GM19455 (cell line): Measurements from ENCODE around the gene HEPHL1.
A peak's percentile ranks its signal among the peaks of the same experiment; 100 is the strongest.
"Not testable (repeated sequence)": the region's sequence is repeated elsewhere in the genome, so short reads cannot be mapped to it uniquely, and the experiment has no call there.

Experiments
- ATAC-seq: cut with Tn5 transposase; IDR thresholded peaks from one replicate; pipeline ENCODE4 v1.9.1; 2021; ENCODE audit not compliant: unreplicated experiment

The HEPHL1 gene

DNA sequence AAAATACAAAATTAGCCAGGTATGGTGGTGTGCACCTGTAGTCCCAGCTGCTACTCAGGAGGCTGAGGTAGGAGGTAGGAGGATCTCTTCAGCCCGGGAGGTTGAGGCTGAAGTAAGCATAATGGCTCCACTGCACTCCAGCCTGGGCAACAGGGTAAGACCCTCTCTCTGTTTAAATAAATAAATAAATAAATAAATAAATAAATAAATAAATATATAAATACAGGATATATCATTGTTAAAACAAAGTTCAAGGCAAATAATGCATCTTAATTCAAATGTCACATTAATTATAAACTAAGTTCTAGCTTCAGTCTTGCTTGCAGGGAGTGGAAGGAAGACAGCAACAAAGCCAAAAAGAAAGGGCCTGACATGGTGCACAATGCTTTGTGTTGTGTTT lies 63.0 kb downstream of the HEPHL1 start:
- no peak for ATAC-seq

DNA sequence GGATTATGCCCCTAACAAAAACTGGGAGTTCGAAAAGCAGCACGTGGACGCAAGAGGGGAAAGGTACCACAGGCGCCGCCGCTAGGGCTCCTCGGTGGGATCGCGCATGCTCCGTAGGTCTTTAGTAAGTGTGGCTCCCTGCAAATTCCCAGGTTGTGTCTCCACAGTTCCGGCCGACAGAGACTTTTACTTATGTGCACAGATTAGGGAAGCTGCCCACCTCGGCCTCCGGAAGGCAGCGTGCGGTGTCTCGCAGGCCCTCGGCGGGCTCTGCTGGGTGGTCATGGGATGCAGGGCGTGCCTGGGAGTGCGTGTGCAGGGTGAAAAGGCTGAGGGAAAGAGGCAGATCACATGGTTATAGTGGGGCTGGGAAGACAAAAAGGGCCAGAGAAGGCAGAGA lies 67.8 kb downstream of the HEPHL1 start:
- ATAC-seq: no peak

DNA sequence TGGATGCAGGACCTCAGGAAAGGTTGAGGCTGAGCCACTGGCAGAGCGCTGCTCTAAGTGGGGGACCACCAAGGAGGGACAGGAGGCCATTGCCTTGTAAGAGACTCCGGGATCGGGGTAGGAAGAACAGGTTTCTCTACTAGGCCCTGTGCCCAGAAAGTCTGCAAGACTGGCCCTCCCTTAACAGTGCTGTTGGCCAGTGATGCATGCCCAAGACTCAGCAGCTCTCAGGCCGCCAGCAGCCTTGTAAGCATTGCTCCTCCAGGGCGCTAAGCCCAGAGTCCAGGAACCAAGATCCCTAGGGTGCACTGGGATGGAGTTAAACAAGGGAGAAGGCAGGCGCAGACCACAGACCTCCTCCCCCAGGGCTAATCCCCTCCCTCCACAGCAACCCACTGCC lies 68.2 kb downstream of the HEPHL1 start:
- ATAC-seq: no peak

DNA sequence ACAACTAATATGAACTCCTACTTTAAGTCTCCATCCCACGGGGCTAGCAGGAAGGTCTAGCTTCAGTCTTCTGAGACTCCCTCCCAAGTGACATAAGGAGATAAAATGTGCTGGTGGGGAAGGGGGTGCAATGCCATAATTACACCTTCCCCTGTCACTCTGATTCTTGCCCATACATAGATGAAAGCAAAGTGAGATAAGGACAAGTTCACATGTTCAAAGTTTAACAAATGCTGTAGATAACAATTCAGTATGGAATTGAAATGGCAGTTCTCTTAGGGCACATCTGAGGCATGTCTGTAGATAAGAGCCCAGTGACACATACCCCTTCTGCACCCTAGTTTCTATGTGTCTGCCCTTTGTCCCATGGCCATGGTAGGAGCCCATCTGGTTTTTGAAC lies 69.2 kb downstream of the HEPHL1 start:
- no peak for ATAC-seq

DNA sequence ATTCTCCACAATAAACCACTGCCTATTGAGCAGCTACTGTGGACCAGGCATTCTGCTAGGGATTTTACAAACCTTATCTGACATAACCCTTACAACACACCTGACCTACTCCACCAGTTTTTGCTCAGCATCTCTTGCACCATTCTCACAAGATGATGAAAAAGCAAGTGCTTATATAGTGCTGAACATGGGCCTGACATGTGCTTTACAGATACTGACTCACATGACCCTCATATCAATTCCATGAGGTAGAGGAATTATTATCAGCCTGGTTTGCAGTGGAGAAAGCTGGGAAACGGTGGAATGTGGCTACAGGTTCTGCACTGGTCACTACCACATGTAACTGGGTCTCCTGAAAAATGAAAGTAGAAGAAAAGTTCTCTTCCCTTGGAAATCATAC lies 69.9 kb downstream of the HEPHL1 start:
- ATAC-seq: no peak

DNA sequence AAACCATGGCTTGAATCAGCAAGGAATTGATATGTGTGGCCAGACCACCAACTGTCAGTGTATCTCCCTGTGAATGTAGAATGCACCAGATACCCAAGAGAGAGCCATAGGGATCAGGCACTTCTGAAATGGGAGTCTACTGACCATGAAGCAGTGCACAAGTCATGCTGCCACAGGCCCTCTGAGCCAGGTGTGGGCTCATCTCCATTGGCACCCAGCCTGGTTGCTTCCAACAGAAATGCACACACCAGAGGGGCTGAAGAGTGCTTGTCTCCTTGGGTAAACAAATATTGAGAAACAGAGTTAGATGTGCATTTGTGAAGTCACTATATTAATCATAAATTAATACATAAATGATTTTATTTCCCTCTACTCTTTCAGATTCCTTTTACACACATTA lies 79.1 kb downstream of the HEPHL1 start:
- ATAC-seq: no peak

DNA sequence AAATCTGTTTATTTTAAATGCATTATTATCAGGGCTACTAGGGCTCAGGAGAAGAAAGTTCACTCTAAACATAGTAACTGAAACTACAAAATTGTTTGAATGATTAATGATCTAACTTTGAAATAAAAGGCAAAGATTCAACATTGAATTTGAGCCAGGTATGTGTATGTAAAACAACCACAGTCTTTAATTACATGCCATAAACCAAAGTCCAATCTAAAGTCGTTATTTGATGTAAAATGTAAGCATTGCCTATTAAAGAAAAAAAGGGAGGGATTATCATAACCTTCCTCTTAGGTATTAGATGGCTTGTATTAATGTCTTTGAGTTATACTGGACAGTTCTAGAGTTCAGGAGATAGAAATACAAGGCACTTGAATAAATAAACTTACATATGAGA lies 82.3 kb downstream of the HEPHL1 start:
- ATAC-seq: no peak

DNA sequence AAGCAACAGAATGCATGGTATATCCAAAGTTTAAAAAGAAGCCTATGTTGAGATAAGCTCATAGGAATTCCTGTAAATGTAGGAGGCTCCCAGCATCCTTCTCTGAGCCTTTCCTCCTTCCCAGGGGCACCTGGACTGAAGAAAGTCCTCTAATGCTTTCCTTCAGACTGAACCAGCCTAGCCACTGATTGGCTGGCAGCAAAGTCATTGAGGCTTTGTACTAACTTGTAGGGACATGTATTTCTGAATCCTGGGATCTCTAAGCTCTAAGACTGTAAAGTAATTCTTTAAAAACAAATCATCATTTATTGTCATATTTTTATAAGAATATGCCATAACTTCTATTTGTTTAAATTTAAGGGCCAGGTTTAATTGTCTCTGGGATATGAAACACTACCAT lies 83.6 kb downstream of the HEPHL1 start:
- ATAC-seq: no peak

DNA sequence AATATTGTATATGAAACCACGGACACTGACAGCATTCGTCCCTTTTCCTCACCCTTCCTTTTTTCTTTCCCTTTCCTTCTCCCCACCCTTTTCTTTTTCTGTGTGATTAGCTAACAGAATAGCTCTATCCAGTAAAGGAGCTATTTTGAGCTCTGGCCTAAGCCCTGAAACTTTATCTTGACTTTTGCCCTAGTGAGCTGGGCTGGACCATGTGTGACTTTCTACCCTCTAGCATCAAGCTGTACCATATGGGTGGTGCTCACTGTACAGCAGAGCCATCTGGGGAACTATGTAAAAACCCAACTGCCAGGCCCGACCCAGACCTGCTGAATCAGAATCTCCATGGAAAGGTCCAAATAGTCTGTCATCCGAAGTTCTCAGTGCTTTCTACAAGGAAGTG lies 85.6 kb downstream of the HEPHL1 start:
- ATAC-seq: no peak

DNA sequence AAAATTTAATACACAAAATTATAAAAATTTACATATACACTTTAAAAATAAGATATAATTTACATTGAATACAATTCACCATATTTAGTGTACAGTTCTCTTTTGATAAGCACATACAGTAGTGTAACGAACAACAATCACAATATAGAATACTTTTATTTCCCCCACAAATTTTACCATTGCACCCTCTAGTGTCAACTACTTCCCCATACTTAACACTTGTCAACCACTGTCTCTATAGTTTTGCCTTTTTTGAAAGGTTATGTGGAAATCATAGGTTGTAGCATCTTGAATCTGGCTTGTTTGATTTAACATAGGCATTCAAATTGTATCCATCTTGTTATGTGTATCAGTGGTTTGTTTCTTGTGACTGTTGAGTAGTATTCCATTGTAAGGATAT lies 86.2 kb downstream of the HEPHL1 start:
- no peak for ATAC-seq

DNA sequence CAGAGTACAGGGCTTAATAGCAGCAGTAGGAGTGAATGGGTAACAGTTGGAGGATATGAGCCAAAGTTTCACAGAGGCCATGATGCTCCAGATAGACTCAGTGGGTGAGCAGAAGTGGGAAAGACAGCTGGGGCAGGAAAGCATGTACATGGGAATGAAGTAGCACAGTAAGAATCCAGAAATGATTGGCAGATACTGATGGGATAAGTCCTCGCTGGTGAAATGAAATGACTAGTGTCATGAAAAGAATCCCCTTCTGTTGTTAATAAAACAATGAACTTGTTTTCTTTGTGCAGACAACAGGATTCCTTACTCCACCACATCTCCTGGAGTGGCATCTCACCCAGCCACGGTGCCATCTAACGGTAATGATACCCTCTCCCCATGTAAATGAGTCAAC lies 90.1 kb downstream of the HEPHL1 start:
- ATAC-seq: no peak

DNA sequence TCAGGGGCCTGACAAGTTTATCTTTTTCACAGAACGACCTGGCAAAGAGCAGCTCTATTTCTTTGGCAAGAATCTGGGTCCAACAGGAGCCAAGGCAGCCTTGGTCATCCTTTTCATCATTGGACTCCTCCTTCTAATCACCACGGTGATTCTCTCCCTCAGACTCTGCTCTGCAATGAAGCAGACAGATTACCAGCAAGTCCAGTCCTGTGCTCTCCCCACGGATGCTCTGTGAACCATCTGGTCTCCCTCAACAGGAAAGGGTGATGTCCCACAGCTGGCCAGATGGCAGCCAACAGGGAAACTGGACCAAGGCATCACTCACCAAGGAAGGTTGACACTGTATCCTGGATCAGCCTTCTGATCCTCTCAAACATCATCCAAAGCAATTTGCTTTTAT lies 90.5 kb downstream of the HEPHL1 start:
- ATAC-seq: no peak

DNA sequence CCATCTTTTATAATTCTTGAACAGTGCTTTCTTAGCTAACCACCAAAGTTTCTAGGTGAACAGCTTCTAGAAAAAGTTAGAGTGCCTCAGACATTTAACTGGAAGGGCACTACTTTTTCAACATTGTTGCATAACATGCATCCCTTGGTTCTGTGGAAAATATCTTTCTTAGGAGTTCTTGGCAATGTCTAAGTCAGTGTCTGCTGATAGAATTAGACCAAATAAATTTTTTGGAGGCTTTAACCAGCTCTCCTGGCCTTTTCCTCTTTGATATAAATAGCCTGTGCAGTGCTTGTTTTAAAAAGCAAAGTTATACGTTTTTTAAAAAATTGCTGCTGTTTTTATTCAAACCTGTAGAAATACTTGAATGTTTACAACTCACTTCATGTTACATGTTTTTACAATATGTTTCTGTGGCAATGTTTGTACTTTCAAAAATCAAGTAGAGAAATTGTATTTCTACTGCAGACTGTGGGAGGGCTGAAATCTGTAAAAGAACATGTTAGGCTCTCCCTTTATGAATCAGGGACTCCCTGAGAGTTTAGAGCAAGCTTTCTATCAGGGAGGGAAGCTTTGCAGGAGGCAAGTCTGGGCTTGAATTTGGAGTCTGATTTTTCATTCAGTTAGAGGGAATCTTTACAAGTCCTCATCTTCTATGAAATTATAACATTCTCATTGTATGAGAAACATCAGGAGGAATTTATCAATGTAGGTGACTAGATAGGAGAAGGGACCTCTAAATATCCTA lies 91.2 kb downstream of the HEPHL1 start:
- ATAC-seq: no peak

DNA sequence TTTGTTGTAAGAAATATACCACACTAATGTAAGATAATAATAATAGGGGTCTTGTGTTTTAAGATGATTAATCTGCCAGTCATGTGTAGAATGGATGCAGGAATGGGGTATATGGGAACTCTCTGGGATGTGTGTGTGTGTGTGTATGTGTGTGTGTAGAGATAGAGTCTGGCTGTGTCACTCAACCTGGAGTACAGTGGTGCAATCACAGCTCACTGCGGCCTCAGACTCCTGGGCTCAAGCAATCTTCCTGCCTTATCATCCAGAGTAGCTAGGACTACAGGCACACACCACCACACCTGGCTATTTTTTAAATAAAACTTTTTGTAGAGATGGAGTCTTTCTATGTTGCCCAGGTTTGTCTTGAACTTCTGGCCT lies 96.0 kb downstream of the HEPHL1 start:
- no peak for ATAC-seq

DNA sequence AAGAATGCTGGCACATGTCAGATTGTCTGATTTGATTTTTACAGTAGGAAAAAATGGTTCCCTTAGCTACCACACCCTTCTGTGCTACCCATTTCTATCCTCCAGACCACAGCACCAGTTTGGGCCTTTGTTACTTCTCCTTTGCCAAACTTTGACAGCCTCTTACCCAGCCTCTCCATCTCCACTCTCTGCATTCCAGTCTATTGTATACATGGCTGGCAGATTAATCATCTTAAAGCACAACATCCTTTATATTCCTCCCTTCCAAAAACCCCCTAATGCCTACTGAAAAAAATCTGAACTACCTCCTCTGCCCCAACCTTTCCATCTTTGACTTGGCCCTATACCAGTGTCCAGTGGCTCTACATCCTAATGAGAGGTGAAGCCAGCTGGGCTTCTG lies 96.7 kb downstream of the HEPHL1 start:
- no peak for ATAC-seq

DNA sequence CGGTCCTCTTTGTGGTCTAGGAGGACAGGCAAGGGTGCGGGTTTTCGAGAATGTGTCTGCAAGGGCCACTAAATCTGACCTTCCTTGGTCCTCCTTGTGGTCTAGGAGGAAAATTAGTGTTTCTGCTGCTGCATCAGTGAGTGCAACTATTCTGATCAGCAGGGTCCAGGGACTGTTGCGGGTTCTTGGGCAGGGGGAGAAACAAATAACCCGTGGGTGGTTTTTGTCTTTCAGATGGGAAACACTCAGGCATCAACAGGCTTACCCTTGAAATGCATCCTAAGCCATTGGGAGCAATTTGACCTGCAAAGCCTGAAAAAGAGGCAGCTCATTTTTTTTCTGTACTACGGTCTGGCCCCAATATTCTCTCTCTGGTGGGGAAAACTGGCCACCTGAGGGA lies 98.5 kb downstream of the HEPHL1 start:
- ATAC-seq: not testable (repeated sequence)

DNA sequence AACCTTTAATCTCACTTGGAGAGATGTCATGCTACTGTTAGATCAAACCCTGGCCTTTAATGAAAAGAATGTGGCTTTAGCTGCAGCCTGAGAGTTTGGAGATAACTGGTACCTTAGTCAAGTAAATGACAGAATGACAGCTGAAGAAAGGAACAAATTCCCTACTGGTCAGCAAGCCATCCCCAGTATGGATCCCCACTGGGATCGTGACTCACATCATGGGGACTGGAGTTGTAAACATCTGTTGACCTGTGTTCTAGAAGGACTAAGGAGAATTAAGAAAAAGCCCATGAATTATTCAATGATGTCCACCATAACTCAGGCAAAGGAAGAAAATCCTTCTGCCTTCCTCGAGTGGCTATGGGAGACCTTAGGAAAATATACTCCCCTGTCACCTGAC lies 99.4 kb downstream of the HEPHL1 start:
- ATAC-seq: not testable (repeated sequence)

DNA sequence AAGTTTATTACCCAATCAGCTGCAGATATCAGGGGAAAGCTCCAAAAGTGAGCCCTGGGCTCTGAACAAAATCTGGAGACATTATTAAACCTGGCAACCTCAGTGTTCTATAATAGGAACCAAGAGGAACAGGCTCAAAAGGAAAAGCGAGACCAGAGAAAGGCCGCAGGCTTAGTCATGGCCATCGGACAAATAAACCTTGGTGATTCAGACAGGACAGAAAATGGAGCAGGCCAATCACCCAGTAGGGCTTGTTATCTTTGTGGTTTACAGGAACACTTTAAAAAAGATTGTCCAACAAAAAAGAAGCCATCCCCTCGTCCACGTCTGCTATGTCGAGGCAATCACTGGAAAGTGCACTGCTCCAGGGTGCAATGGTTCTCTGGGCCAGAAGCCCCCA lies 99.8 kb downstream of the HEPHL1 start:
- no peak for ATAC-seq

DNA sequence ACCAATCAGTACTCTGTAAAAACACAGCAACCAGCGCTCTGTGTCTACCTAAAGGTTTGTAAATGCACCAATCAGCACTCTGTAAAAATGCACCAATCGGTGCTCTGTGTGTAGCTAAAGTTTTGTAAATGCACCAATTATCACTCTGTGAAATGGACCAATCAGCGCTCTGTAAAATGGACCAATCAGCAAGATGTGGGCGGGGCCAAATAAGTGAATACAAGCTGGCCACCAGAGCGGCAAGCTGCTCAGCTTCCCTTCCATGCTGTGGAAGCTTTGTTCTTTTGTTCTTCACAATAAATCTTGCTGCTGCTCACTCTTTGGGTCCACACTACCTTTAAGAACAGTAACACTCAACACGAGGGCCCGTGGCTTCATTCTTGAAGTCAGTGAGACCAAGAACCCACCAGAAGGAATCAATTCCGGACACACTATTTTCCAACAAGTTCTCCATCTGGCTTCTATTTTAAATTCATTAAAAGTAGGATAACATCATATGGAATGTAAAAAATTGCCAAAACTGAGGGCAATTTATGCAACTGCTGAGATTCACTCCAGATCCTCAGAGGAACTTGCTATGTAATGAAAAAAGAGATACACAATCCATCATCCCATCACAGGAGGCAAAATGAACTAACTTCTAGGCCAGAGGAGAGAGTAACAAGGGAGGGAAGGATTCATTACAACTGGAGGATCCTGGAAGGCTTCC lies 104.4 kb downstream of the HEPHL1 start:
- ATAC-seq: no peak

DNA sequence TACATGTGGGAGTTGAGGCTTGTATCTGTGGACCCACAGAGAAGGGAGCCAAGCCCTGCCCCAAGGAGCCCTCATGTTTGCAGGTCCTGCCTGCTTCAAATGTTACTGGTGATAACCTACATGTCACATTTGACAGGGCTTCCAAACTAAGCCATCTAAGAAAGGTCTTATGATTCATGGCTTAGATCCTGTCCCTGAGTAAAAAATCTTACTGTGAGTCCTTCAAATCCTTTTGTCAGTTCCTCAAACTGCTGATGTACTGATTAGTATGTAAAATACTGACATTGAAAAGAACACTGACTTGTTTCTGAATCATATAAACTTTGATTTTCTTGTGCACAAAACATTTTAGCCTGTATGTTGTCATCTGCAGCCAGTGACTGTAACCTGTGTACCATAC lies 106.5 kb downstream of the HEPHL1 start:
- no peak for ATAC-seq

DNA sequence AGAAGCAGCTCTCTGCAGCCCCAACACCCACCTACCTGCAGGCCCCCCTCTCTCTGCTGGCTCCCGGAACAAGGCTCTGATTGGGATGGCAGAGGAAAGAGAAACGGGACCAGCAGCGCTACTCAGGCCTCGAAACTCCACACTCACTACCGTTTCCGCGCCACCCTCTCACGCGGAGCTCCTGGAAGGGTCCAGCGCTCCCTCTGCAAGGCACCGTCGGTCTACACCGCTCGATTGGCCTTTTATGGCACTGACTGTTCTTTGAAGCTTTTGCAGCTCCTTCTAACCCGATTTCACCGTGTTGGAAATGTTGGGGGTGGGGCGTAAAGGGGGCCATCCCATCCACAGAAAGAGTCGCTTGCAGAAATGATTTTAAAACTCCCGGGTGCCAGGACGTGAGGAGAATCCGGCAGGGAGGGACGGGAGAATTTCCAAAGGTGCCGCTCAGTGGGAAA lies 107.2 kb downstream of the HEPHL1 start:
- ATAC-seq: peak; percentile 22

DNA sequence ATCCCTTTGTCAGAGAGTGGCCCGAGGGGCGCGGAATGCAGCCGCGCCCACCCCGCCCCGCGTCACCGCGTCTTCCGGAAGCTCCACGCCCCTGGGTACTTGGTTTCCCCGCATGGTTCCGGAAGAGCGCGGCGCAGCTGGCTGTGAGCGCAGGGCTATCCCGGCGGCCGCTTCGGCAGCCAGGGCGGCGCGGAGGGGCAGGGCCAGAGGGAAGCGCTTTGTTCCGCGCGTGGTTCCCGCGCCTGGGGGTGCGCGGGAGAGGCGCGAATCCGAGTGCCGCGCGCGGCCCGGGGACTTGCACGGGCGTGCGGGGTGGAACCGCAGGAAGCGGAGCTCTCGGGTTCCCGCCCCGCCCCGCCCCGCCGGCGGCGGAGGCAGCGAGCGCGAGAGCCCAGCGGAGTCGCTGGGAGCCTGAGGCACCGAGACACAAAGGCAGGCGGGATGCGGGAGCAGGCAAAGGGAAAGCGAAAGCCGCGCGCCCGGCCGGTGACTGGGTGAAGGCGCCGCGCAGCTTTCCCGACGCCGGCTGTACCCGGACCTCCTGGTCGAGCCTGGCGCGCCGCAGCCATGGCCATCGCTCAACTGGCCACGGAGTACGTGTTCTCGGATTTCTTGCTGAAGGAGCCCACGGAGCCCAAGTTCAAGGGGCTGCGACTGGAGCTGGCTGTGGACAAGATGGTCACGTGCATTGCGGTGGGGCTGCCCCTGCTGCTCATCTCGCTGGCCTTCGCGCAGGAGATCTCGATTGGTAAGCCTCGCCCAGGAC lies 107.8 kb downstream of the HEPHL1 start, which contains the start of gene PANX1:
Gene PANX1, plus strand, starts transcription at position 96 of the 766 bp plus-strand sequence. Its CDS starts 472 bp downstream, at position 568.
- peak; percentile 87 for ATAC-seq
